ENCODE measurements around the gene GIT2.

GIT2 gene

GRCh38 chr12:110038741-110039084 is 42.5 kb upstream of the GIT2 start:
- H3K79me2 ChIP-seq (ENCODE audit: control insufficient read depth, low read length) = peaks cover 13% of the 10 kb centered on the region
- no peak overlapping the region for H3K4me2 ChIP-seq (ENCODE audit: low read length)
- peaks cover 31% of the 10 kb centered on the region for H3K4me1 ChIP-seq (ENCODE audit: control insufficient read depth, low read length)
- no peaks in the 10 kb centered on the region for H3K9me2 ChIP-seq (replicated peaks; ENCODE audit: control insufficient read depth, low read length)
- no peaks in the 10 kb centered on the region for H3K27me3 ChIP-seq (ENCODE audit: control insufficient read depth, low read length)
- H4K20me1 ChIP-seq (ENCODE audit: control insufficient read depth, insufficient read depth, low read depth, low read length) = peaks cover 5% of the 10 kb centered on the region; the same call in 1 of the 2 replicates
- H3K36me3 ChIP-seq (ENCODE audit: control insufficient read depth, low read length) = peaks cover 75% of the 10 kb centered on the region
- no peak for TF ChIP-seq CTCF (IDR thresholded peaks at IDR 0.05; ENCODE audit: low read depth, low read length, poor library complexity, severe bottlenecking)
- TF ChIP-seq EZH2phosphoT487 (IDR thresholded peaks at IDR 0.05; ENCODE audit: borderline replicate concordance, low read length) = no peak
- H3K9me3 ChIP-seq (ENCODE audit: control insufficient read depth, insufficient read depth, low read length) = no peaks in the 10 kb centered on the region
- H3K4me3 ChIP-seq (ENCODE audit: low read length) = no peak overlapping the region
- H3F3A ChIP-seq (ENCODE audit: control insufficient read depth, insufficient read depth) = peaks cover 28% of the 10 kb centered on the region
- H3K27ac ChIP-seq (ENCODE audit: low read depth, low read length) = no peak overlapping the region

- Histone ChIP-seq H3K4me2 (ENCODE audit: low read length) (no peak overlapping the region), H3K9me2 (replicated peaks; ENCODE audit: control insufficient read depth, low read length) (no peaks in the 10 kb centered on the region), H4K20me1 (ENCODE audit: control insufficient read depth, insufficient read depth, low read depth, low read length) (peaks cover 5% of the 10 kb centered on the region; the same call in 1 of the 2 replicates), H3F3A (ENCODE audit: control insufficient read depth, insufficient read depth) (peaks cover 27% of the 10 kb centered on the region), H3K9me3 (ENCODE audit: control insufficient read depth, insufficient read depth, low read length) (no peaks in the 10 kb centered on the region), H3K36me3 (ENCODE audit: control insufficient read depth, low read length) (peaks cover 82% of the 10 kb centered on the region), H3K4me3 (ENCODE audit: low read length) (no peak overlapping the region), H3K79me2 (ENCODE audit: control insufficient read depth, low read length) (peaks cover 13% of the 10 kb centered on the region), H3K27ac (ENCODE audit: low read depth, low read length) (no peak overlapping the region), H3K4me1 (ENCODE audit: control insufficient read depth, low read length) (peaks cover 24% of the 10 kb centered on the region), H3K27me3 (ENCODE audit: control insufficient read depth, low read length) (no peaks in the 10 kb centered on the region)
- TF ChIP-seq EZH2phosphoT487 (IDR thresholded peaks at IDR 0.05; ENCODE audit: borderline replicate concordance, low read length) = no peak
- TF ChIP-seq CTCF (IDR thresholded peaks at IDR 0.05; ENCODE audit: low read depth, low read length, poor library complexity, severe bottlenecking) = no peak
Measured at GRCh38 chr12:110037315-110037714, 41.1 kb upstream of the GIT2 start.

GRCh38 chr12:110035534-110036104 is 39.5 kb upstream of the GIT2 start:
- H3K9me2 ChIP-seq (replicated peaks; ENCODE audit: control insufficient read depth, low read length) = no peaks in the 10 kb centered on the region
- H3K9me3 ChIP-seq (ENCODE audit: control insufficient read depth, insufficient read depth, low read length) = no peaks in the 10 kb centered on the region
- H3K36me3 ChIP-seq (ENCODE audit: control insufficient read depth, low read length) = peaks cover 89% of the 10 kb centered on the region
- peaks cover 18% of the 10 kb centered on the region for H3F3A ChIP-seq (ENCODE audit: control insufficient read depth, insufficient read depth)
- no peaks in the 10 kb centered on the region for H3K27me3 ChIP-seq (ENCODE audit: control insufficient read depth, low read length)
- no peak overlapping the region for H3K4me3 ChIP-seq (ENCODE audit: low read length)
- no peak for TF ChIP-seq CTCF (IDR thresholded peaks at IDR 0.05; ENCODE audit: low read depth, low read length, poor library complexity, severe bottlenecking)
- no peak for TF ChIP-seq EZH2phosphoT487 (IDR thresholded peaks at IDR 0.05; ENCODE audit: borderline replicate concordance, low read length)
- H3K79me2 ChIP-seq (ENCODE audit: control insufficient read depth, low read length) = peaks cover 13% of the 10 kb centered on the region
- H3K4me2 ChIP-seq (ENCODE audit: low read length) = no peak overlapping the region
- peaks cover 5% of the 10 kb centered on the region; the same call in 1 of the 2 replicates for H4K20me1 ChIP-seq (ENCODE audit: control insufficient read depth, insufficient read depth, low read depth, low read length)
- no peak overlapping the region for H3K27ac ChIP-seq (ENCODE audit: low read depth, low read length)
- H3K4me1 ChIP-seq (ENCODE audit: control insufficient read depth, low read length) = peaks cover 24% of the 10 kb centered on the region
